Activated B cell treated with CpG ODN at 0.5 μM for 24 hours (primary cell): ENCODE data around the gene ITGB8. TPM values are rescaled to one million over a fixed set of nuclear protein-coding genes. Genes with fewer than 3 reads are reported as not detected.

ENCODE experiments used
- ATAC-seq: fragments of 200-7000 bp; cut with Tn5 transposase; one replicate; pipeline ENCODE4 v1.10.0; 2021; ENCODE audit warnings: low read depth, mild to moderate bottlenecking, moderate library complexity
- CTCF ChIA-PET: fragments of 350-600 bp; sonication (Branson Sonifier 250); formaldehyde crosslinking; loops from one replicate; lab custom pipeline; 2021; ENCODE audit warnings: antibody characterized with exemption; lab: Charles Lee
- POLR2A ChIA-PET: fragments of 350-600 bp; sonication (Branson Sonifier 250); formaldehyde crosslinking; loops from one replicate; lab custom pipeline; 2021; ENCODE audit warnings: antibody characterized with exemption; lab: Charles Lee
- DNase-seq: peaks from one replicate; pipeline ENCODE4 v3.0.0; 2022
- H3K27ac Mint-ChIP-seq: one replicate; pipeline ENCODE4 v1.8.0; 2020; ENCODE audit warnings: mixed read lengths
- H3K27me3 Mint-ChIP-seq: one replicate; pipeline ENCODE4 v1.8.0; 2021; ENCODE audit warnings: mixed read lengths
- H3K36me3 Mint-ChIP-seq: one replicate; pipeline ENCODE4 v1.8.0; 2021; ENCODE audit warnings: low read depth, mixed read lengths
- H3K4me1 Mint-ChIP-seq: one replicate; pipeline ENCODE4 v1.8.0; 2021; ENCODE audit warnings: mixed read lengths
- H3K4me3 Mint-ChIP-seq: one replicate; pipeline ENCODE4 v1.8.0; 2020; ENCODE audit warnings: mild to moderate bottlenecking, mixed read lengths
- H3K9me3 Mint-ChIP-seq: one replicate; pipeline ENCODE4 v1.8.0; 2020; ENCODE audit warnings: mixed read lengths
- intact Hi-C: fragments of 100-400 bp; cut with micrococcal nuclease; formaldehyde crosslinking; loops from one replicate; pipeline ENCODE4 v1.15.1; 2024
- total RNA-seq: library from RNA; stranded (reverse); gene quantifications from 2 replicates; pipeline ENCODE4 v1.2.3, GENCODE V29; 2022
- TF ChIP-seq, protein P1 (sequence below): fragments of 200-600 bp; IDR thresholded peaks from one replicate; pipeline ENCODE4 v1.8.0; 2022; ENCODE audit warnings: antibody characterized with exemption, mild to moderate bottlenecking

The ITGB8 gene
- total RNA-seq, 1 donor from 2014 or later, result 0.75 TPM

DNA sequence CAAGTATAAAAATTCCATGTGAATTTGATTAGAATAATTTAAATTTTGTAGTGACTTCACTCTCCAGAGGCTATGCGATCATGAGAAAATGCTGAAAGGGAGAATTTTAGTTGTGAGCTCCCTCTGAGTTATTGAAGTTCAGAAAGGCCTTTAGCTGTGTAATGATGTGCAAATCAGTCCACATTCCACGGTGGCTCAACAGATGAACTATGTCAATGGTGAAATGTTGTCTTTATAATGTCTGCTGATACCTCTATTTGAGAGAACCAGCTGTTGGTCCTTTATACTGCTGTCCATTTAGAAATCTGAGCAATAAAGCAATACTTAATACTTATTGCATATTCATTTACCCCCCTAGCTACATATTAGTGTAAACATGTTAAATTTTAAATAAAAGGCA is 7.1 kb upstream of the ITGB8 start:
- no peak for ATAC-seq
- Mint-ChIP-seq H3K27ac (no peak overlapping the region), H3K4me3 (no peak overlapping the region), H3K4me1 (peaks cover 9% of the 10 kb centered on the region), H3K9me3 (no peaks in the 10 kb centered on the region), H3K27me3 (no peaks in the 10 kb centered on the region), H3K36me3 (no peaks in the 10 kb centered on the region)
- ChIA-PET POLR2A (interaction anchor here (0.6 kb wide), 1 partner anchor 81 kb away, joined by 4 read pairs; no protein-coding TSS in a partner anchor), CTCF (no interaction called here)
- no peak for DNase-seq
- intact Hi-C loops, result no loop called here
- TF ChIP-seq, protein P1, sequence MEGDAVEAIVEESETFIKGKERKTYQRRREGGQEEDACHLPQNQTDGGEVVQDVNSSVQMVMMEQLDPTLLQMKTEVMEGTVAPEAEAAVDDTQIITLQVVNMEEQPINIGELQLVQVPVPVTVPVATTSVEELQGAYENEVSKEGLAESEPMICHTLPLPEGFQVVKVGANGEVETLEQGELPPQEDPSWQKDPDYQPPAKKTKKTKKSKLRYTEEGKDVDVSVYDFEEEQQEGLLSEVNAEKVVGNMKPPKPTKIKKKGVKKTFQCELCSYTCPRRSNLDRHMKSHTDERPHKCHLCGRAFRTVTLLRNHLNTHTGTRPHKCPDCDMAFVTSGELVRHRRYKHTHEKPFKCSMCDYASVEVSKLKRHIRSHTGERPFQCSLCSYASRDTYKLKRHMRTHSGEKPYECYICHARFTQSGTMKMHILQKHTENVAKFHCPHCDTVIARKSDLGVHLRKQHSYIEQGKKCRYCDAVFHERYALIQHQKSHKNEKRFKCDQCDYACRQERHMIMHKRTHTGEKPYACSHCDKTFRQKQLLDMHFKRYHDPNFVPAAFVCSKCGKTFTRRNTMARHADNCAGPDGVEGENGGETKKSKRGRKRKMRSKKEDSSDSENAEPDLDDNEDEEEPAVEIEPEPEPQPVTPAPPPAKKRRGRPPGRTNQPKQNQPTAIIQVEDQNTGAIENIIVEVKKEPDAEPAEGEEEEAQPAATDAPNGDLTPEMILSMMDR, result no peak

DNA sequence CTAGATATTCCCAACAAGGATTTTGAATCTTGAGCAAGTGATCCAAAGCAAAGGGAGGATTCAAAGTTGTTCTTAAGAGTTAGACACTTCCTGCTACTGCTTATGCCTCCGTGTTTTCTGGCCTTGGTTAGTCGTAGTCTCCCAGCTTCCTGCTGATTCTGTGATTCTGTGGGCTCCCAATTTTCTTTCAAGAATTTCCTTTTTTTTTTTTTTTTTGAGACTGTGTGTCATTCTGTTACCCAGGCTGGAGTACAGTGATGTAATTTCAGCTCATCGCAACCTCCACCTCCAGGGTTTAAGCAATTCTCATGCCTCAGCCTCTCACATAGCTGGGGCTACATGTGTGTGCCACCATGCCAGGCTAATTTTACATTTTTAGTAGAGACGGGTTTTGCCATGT is 4.4 kb upstream of the ITGB8 start:
- TF ChIP-seq, protein P1, result no peak

DNA sequence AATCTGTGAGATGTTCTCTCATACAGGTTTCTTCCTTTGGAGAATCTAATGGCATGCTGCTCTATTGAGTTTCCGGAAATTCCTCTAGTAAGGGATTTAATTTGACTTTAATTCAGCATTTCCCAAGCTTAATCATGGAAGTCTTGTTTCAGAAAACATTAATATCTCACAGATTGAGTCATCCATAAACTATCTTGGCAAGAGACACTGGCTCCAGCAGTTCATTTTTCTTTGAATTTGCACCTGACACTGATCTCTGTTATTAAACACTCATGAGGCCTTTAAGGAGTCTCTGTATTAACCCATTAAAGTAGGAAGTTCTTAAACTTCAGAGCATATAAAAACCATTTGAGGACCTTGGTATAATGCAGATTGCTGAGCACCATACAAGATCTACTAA is 3.6 kb upstream of the ITGB8 start:
- TF ChIP-seq, protein P1, result no peak
- Mint-ChIP-seq H3K27ac (no peak overlapping the region), H3K4me1 (peaks cover 31% of the 10 kb centered on the region), H3K9me3 (no peaks in the 10 kb centered on the region), H3K27me3 (no peaks in the 10 kb centered on the region), H3K36me3 (peaks cover 8% of the 10 kb centered on the region), H3K4me3 (no peak overlapping the region)
- ChIA-PET CTCF (no interaction called here), POLR2A (interaction anchor here (0.6 to 1.2 kb wide), 2 partner anchors 108 to 148 kb away, joined by 3 to 4 read pairs; no protein-coding TSS in a partner anchor)
- DNase-seq (no peak), ATAC-seq (no peak)
- intact Hi-C loops, result no loop called here

More for the DNA sequence above, 4.4 kb upstream of the ITGB8 start:
- ChIA-PET CTCF (no interaction called here), POLR2A (interaction anchor here (0.6 kb wide), 1 partner anchor 147 kb away, joined by 4 read pairs; no protein-coding TSS in a partner anchor)
- no peak overlapping the region for H3K27ac Mint-ChIP-seq
- no peak overlapping the region for H3K4me3 Mint-ChIP-seq
- DNase-seq, result no peak
- no peaks in the 10 kb centered on the region for H3K27me3 Mint-ChIP-seq
- H3K9me3 Mint-ChIP-seq, result no peaks in the 10 kb centered on the region
- peaks cover 8% of the 10 kb centered on the region for H3K36me3 Mint-ChIP-seq
- H3K4me1 Mint-ChIP-seq, result peaks cover 27% of the 10 kb centered on the region
- ATAC-seq, result no peak
- intact Hi-C loops, result no loop called here

- intact Hi-C loops, result no loop called here
These were observed 2.7 kb upstream of the ITGB8 start for GRCh38 chr7:20328027-20328426.

DNA sequence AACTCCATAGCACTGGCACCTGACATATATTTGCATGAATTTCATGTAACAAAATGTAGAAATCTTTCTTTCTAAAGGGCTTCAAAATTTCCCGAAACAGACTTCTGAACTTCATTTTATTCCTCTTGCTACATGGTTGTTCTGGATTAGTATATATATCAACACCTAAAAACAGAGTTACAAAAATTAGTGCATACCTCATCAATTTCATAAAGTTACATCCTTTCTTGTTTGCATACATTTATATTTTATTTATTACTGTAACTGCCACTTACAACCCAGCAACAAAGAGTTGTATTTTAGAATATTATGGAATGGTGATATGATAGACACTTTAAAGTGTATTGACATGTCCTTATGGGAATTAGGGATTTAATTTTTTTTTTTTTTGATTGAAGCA is 2.0 kb upstream of the ITGB8 start:
- Mint-ChIP-seq H3K4me3 (peak overlapping the region; percentile 95), H3K4me1 (peaks cover 37% of the 10 kb centered on the region), H3K9me3 (no peaks in the 10 kb centered on the region), H3K27me3 (no peaks in the 10 kb centered on the region), H3K36me3 (peaks cover 8% of the 10 kb centered on the region), H3K27ac (no peak overlapping the region)
- ATAC-seq (no peak), DNase-seq (no peak)
- intact Hi-C loops, result loop anchor here (1.0 kb wide), 1 partner anchor 111 kb away; the partner anchor contains the start of gene MACC1
- TF ChIP-seq, protein P1, result no peak
- ChIA-PET CTCF (interaction anchor here (1.1 kb wide), 1 partner anchor 620 kb away, joined by 3 read pairs; the partner anchor contains the start of gene POLR1F), POLR2A (interaction anchor here (0.5 to 3.0 kb wide), 3 partner anchors 110 to 614 kb away, joined by 3 to 27 read pairs (median 5); partner anchors contain the start of gene MACC1)

More at GRCh38 chr7:20328027-20328426, 2.7 kb upstream of the ITGB8 start:
- CTCF ChIA-PET, result no interaction called here
- Mint-ChIP-seq H3K4me3 (no peak overlapping the region), H3K27ac (no peak overlapping the region), H3K27me3 (no peaks in the 10 kb centered on the region), H3K9me3 (no peaks in the 10 kb centered on the region), H3K36me3 (peaks cover 8% of the 10 kb centered on the region), H3K4me1 (peaks cover 37% of the 10 kb centered on the region)
- TF ChIP-seq, protein P1, result no peak
- POLR2A ChIA-PET, result interaction anchor here (1.2 kb wide), 1 partner anchor 108 kb away, joined by 3 read pairs; no protein-coding TSS in a partner anchor
- DNase-seq (no peak), ATAC-seq (no peak)
